ENCODE results near the gene CTPS1.

CTPS1 gene

DNA sequence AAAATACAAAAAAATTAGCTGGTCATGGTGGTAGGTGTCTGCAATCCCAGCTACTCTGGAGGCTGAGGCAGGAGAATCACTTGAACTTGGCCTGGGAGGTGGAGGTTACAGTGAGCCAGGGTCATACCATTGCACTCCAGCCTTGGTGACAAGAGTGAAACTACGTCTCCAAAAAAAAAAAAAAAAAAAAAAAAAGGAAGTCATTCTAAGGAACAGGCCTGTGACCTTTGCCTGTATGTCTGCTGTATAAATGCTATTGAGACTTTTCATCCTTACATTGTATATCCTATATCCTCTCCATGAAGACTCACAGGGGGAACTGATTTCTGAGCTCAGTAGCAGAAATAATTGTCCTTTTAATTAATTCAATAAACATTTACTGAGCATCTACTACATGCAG, 7.5 kb upstream of the CTPS1 start:
- no peak overlapping the region for H3K9ac ChIP-seq (ENCODE audit: low read length)
- H3K9me3 ChIP-seq (ENCODE audit: low read length) = no peaks in the 10 kb centered on the region
- no peak overlapping the region for H3K27ac ChIP-seq (ENCODE audit: low read depth, low read length)
- H3K36me3 ChIP-seq (ENCODE audit: insufficient read depth, low read length) = no peaks in the 10 kb centered on the region
- H3K4me3 ChIP-seq (ENCODE audit: low read depth in 1 of 2, low read length in 2 of 2) = no peak overlapping the region
- H3K27me3 ChIP-seq (ENCODE audit: control insufficient read depth in 1 of 2, insufficient read depth in 2 of 2, low read length in 2 of 2) = no peaks in the 10 kb centered on the region
- peaks cover 13% of the 10 kb centered on the region for H3K4me1 ChIP-seq (ENCODE audit: insufficient read depth, low read length)

DNA sequence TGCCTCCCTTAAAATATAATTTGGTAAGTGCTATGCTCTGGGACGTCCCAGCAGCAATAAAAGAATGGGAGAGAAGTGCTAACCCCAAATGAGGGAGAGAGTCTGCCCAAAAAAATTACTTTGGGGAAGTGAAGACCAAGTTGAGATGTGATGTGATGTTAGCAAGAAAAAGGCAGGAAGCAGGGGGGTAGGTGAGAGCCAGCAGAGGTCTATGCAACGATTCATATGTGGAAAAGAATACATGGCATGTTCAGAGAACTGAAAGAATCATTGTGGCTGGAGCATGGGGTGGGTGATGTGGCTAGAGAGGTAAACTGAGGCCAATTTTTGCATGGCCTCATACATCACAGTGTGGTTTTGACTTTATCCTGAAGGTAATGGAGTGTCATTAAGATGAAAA, 5.6 kb upstream of the CTPS1 start:
- H3K27me3 ChIP-seq (ENCODE audit: control insufficient read depth in 1 of 2, insufficient read depth in 2 of 2, low read length in 2 of 2) = no peaks in the 10 kb centered on the region
- H3K9ac ChIP-seq (ENCODE audit: low read length) = no peak overlapping the region
- no peaks in the 10 kb centered on the region for H3K36me3 ChIP-seq (ENCODE audit: insufficient read depth, low read length)
- H3K4me1 ChIP-seq (ENCODE audit: insufficient read depth, low read length) = peaks cover 1% of the 10 kb centered on the region
- H3K27ac ChIP-seq (ENCODE audit: low read depth, low read length) = no peak overlapping the region
- no peaks in the 10 kb centered on the region for H3K9me3 ChIP-seq (ENCODE audit: low read length)
- no peak overlapping the region for H3K4me3 ChIP-seq (ENCODE audit: low read depth in 1 of 2, low read length in 2 of 2)

DNA sequence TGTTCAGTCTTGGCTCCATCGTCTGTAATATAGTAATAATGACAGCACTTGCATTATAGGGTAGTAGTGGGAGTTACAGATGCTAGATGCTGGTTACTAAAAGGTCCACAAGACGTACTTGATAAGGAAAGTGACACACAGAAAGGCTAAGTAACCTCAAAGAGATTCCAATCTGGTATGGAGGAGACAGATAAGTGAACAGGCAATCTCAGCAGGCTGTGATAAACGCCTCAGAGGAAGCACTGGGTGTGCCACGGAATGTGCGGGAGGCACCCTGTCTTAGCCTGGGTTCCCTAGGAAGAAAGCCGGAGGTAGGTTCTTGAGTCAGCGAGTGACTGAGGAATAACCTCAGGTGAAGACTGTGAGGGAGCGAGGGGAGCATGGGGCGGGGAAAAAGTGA, 4.6 kb upstream of the CTPS1 start:
- Histone ChIP-seq H3K27ac (ENCODE audit: low read depth, low read length) (no peak overlapping the region), H3K4me3 (ENCODE audit: low read depth in 1 of 2, low read length in 2 of 2) (no peak overlapping the region), H3K4me1 (ENCODE audit: insufficient read depth, low read length) (peaks cover 5% of the 10 kb centered on the region), H3K27me3 (ENCODE audit: control insufficient read depth in 1 of 2, insufficient read depth in 2 of 2, low read length in 2 of 2) (no peaks in the 10 kb centered on the region), H3K9ac (ENCODE audit: low read length) (no peak overlapping the region), H3K9me3 (ENCODE audit: low read length) (no peaks in the 10 kb centered on the region), H3K36me3 (ENCODE audit: insufficient read depth, low read length) (no peaks in the 10 kb centered on the region)

DNA sequence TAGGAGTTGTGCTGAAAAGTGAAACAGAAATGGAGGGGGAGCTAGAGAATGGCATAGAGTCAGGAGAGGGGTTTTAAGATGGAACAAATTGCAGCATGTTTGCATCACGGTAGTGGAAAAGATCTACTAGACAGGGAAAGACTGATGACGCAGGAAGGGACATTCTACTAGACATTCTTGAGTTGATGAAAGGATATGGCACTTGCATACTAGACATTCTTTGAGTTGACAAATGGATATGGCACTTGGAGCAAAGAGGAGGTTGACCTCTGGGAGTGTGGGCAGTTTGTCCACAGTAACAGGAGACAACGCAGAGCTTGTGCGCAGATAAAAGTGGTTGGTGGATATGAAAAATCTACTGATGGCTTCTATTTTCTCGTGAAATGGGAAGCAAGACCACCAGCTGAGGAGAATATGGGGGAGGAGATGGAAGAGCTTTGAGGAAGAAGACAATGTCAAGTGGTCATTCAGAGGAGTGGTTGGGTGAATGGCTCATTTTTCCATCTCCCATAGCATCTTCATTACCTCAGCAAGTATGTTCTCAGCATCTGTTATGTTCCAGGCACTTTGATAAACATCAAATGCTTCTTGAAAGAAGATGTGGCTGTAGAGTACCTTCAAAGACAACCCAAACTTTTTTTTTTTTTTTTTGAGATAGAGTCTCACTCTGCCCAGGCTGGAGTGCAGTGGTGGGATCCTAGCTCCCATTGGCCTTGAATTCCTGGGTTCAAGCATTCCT, 2.4 kb upstream of the CTPS1 start:
- H3K36me3 ChIP-seq (ENCODE audit: insufficient read depth, low read length) = no peaks in the 10 kb centered on the region
- H3K9ac ChIP-seq (ENCODE audit: low read length) = no peak overlapping the region
- no peak overlapping the region for H3K27ac ChIP-seq (ENCODE audit: low read depth, low read length)
- no peak overlapping the region for H3K4me3 ChIP-seq (ENCODE audit: low read depth in 1 of 2, low read length in 2 of 2)
- H3K9me3 ChIP-seq (ENCODE audit: low read length) = no peaks in the 10 kb centered on the region
- H3K4me1 ChIP-seq (ENCODE audit: insufficient read depth, low read length) = peaks cover 23% of the 10 kb centered on the region
- no peaks in the 10 kb centered on the region for H3K27me3 ChIP-seq (ENCODE audit: control insufficient read depth in 1 of 2, insufficient read depth in 2 of 2, low read length in 2 of 2)

DNA sequence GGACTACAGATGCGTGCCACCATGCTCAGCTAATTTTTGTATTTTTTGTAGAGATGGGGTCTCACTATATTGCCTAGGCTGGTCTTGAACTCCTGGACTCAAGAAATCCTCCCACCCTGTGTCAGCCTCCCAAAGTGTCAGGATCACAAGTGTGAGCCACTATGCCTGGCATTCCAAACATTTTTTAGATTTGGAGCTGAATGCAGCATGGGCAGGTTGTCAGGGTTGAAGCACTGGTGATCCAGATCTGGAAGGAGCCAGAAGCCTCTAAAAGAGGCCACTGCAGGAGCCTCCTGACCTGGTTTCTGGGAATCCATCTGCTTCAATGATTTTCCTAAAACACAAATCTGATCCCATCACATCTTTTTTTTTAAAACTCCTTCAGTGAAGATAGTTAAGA, 1.8 kb upstream of the CTPS1 start:
- Histone ChIP-seq H3K4me3 (ENCODE audit: low read depth in 1 of 2, low read length in 2 of 2) (no peak overlapping the region), H3K4me1 (ENCODE audit: insufficient read depth, low read length) (peaks cover 29% of the 10 kb centered on the region), H3K36me3 (ENCODE audit: insufficient read depth, low read length) (no peaks in the 10 kb centered on the region), H3K27ac (ENCODE audit: low read depth, low read length) (no peak overlapping the region), H3K9me3 (ENCODE audit: low read length) (no peaks in the 10 kb centered on the region), H3K9ac (ENCODE audit: low read length) (no peak overlapping the region), H3K27me3 (ENCODE audit: control insufficient read depth in 1 of 2, insufficient read depth in 2 of 2, low read length in 2 of 2) (no peaks in the 10 kb centered on the region)

DNA sequence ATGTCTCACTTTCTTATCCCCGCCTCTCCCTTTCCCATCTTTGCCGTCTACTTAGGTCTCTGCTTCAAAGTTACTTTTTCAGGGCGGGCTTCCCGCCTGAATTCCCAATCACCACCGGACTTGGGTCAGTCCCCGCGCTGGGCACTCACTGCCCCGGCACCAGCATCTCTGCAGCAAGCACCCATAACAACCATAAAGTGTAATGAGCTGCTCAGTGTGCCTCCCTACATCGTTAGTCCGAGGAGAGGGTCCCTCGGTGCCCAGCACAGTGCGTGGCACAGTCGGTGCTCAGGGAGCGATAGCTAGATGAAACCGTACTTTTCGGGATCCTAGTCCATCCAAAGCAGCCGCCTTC, 633 bp upstream of the CTPS1 start:
- H3K27ac ChIP-seq (ENCODE audit: low read depth, low read length) = peak overlapping the region; percentile 87
- H3K9ac ChIP-seq (ENCODE audit: low read length) = peak overlapping the region; percentile 80

DNA sequence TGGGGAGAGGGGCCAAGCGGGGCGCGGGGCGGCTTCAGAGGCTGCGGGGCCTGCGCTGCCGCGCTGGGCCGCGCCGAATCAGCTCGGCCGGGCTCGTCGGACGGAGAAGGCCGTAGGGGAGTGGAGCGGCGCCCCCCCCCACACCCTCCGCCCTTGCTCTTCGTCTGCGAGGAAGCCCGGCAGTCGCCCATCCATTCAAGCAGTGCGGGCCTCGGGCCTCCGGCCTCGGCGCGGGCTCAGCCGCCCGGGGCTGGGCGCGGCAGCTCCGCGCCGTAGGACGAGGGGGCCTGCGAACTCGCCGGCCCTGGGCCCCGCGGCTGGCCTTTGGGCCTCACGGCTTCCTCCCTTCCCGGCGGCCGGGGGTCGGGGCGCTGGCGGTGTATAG, 564 bp downstream of the CTPS1 start:
- peak overlapping the region; percentile 30 for H3K9ac ChIP-seq (ENCODE audit: low read length)
- peaks cover 11% of the 10 kb centered on the region for H3K36me3 ChIP-seq (ENCODE audit: insufficient read depth, low read length)
- H3K9me3 ChIP-seq (ENCODE audit: low read length) = no peaks in the 10 kb centered on the region
- H3K4me3 ChIP-seq (ENCODE audit: low read depth in 1 of 2, low read length in 2 of 2) = peak overlapping the region; percentile 60 to 66
- H3K27me3 ChIP-seq (ENCODE audit: control insufficient read depth in 1 of 2, insufficient read depth in 2 of 2, low read length in 2 of 2) = no peaks in the 10 kb centered on the region
- peak overlapping the region; percentile 87 for H3K27ac ChIP-seq (ENCODE audit: low read depth, low read length)
- peaks cover 51% of the 10 kb centered on the region for H3K4me1 ChIP-seq (ENCODE audit: insufficient read depth, low read length)

More for the DNA sequence above, 633 bp upstream of the CTPS1 start:
- Histone ChIP-seq H3K4me3 (ENCODE audit: low read depth in 1 of 2, low read length in 2 of 2) (peak overlapping the region; percentile 72 to 91), H3K4me1 (ENCODE audit: insufficient read depth, low read length) (peaks cover 40% of the 10 kb centered on the region), H3K9me3 (ENCODE audit: low read length) (no peaks in the 10 kb centered on the region), H3K36me3 (ENCODE audit: insufficient read depth, low read length) (no peaks in the 10 kb centered on the region), H3K27me3 (ENCODE audit: control insufficient read depth in 1 of 2, insufficient read depth in 2 of 2, low read length in 2 of 2) (no peaks in the 10 kb centered on the region)

DNA sequence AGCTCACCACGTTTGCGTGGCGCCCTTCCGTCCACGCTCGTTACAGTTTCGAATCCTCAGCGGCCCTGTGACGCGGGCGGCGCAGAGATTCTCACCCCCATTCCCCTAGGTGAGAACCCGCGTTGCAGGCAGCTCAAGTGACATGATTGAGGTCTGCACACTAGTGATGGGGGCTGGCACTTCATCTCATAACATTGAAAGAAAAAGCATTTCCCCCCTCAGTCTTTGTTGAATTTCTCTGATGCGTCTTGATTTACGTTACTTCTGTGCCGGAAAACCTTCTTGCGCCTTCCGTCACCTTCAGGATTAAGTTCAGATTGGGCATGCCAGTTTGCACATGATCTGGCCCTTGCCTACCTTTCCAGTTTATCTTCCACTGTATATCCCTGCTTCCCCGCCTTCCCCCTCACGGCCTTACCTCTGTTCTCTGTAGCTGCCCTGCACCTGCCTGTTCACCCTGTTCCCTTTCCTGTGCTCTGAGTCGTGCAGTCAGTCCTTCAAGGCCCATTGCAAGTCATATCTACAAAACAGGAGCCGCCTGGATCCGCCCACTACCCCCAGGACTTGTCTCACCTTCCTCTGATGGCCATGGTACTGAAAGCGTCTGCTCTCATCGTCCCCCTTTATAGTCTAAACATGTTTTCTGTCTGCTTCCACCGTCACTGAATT, 1.1 kb downstream of the CTPS1 start:
- H3K27ac ChIP-seq (ENCODE audit: low read depth, low read length) = peak overlapping the region; percentile 87

DNA sequence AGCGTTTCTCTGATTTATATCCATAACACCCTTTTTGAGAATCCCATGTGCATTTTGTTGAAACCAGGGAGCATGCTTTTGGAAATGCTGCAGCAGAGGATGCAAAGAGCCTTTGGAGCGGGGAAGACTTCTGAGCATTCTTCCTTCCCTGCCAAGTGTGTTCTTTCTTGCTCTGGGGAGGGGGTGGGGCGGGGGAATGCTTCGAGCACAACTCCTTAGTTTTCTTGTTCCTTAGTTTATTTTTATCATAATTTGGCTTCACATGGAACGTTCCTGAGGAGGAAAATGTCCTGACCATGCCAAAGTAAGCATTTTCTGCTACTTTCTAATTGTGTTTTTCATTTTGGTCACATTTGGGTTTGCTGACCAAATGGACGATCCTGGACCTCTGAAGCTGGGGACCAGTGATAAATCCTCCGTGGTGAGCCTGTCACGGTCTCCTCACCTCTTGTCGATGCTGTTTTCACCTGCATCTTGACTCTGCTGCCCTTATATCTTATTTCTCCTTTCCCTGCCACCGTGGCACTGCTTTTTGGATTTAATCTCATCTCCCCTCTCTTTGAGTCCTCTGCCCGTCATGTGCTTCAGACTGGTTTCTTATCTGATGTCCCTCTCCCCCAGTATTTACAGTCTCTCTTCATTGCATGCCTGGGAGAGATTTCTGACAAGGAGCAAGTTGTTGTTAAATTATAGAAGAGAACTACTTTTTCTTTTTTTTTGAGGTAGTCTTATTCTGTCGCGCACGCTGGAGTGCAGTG, 2.4 kb downstream of the CTPS1 start:
- H3K9me3 ChIP-seq (ENCODE audit: low read length) = no peaks in the 10 kb centered on the region
- H3K4me3 ChIP-seq (ENCODE audit: low read depth in 1 of 2, low read length in 2 of 2) = peak overlapping the region; percentile 23 to 66
- H3K27me3 ChIP-seq (ENCODE audit: control insufficient read depth in 1 of 2, insufficient read depth in 2 of 2, low read length in 2 of 2) = no peaks in the 10 kb centered on the region
- peaks cover 67% of the 10 kb centered on the region for H3K4me1 ChIP-seq (ENCODE audit: insufficient read depth, low read length)
- H3K27ac ChIP-seq (ENCODE audit: low read depth, low read length) = peak overlapping the region; percentile 87
- peak overlapping the region; percentile 71 for H3K9ac ChIP-seq (ENCODE audit: low read length)
- peaks cover 29% of the 10 kb centered on the region for H3K36me3 ChIP-seq (ENCODE audit: insufficient read depth, low read length)

More for the DNA sequence above, 1.1 kb downstream of the CTPS1 start:
- peak overlapping the region; percentile 60 to 66 for H3K4me3 ChIP-seq (ENCODE audit: low read depth in 1 of 2, low read length in 2 of 2)
- peaks cover 56% of the 10 kb centered on the region for H3K4me1 ChIP-seq (ENCODE audit: insufficient read depth, low read length)
- H3K9ac ChIP-seq (ENCODE audit: low read length) = peak overlapping the region; percentile 30
- H3K36me3 ChIP-seq (ENCODE audit: insufficient read depth, low read length) = peaks cover 16% of the 10 kb centered on the region
- H3K27me3 ChIP-seq (ENCODE audit: control insufficient read depth in 1 of 2, insufficient read depth in 2 of 2, low read length in 2 of 2) = no peaks in the 10 kb centered on the region
- H3K9me3 ChIP-seq (ENCODE audit: low read length) = no peaks in the 10 kb centered on the region

DNA sequence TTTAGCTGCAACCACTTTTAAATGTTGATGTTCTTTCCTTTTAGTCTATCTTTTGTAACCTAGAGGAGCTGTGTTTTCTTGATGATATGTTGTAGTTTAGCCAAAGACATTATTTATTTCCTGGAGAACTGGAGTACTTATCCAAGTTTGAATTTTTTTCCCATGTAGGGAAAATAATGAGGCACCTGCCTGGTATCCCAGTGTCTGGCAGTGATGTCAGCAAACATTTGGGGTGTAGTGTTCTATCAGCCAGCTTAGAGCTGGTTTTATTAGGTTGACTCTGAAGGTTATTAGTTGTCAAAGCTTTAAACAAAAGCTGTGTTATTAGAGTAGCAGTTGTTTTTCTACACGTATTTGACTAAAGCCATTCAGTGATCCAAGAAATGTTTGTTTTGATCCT, 3.2 kb downstream of the CTPS1 start:
- H3K27me3 ChIP-seq (ENCODE audit: control insufficient read depth in 1 of 2, insufficient read depth in 2 of 2, low read length in 2 of 2) = no peaks in the 10 kb centered on the region
- no peak overlapping the region for H3K9ac ChIP-seq (ENCODE audit: low read length)
- H3K27ac ChIP-seq (ENCODE audit: low read depth, low read length) = peak overlapping the region; percentile 65
- H3K36me3 ChIP-seq (ENCODE audit: insufficient read depth, low read length) = peaks cover 37% of the 10 kb centered on the region
- peaks cover 69% of the 10 kb centered on the region for H3K4me1 ChIP-seq (ENCODE audit: insufficient read depth, low read length)
- H3K4me3 ChIP-seq (ENCODE audit: low read depth in 1 of 2, low read length in 2 of 2) = peak overlapping the region in 1 of 2 donors; percentile 8
- no peaks in the 10 kb centered on the region for H3K9me3 ChIP-seq (ENCODE audit: low read length)

DNA sequence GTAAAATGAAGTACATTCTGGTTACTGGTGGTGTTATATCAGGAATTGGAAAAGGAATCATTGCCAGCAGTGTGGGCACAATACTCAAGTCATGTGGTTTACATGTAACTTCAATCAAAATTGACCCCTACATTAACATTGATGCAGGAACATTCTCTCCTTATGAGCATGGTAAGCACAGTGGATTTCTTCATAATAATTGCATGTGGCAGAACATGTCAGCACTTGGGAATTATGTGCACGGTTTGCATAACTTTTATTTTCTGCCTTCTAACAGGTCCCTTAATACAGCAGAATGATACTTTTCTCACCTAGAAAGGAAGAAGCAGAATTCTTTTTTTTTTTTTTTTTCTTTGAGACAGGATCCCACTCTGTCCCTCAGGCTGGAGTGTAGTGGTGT, 3.8 kb downstream of the CTPS1 start:
- Histone ChIP-seq H3K9me3 (ENCODE audit: low read length) (no peaks in the 10 kb centered on the region), H3K4me1 (ENCODE audit: insufficient read depth, low read length) (peaks cover 69% of the 10 kb centered on the region), H3K27me3 (ENCODE audit: control insufficient read depth in 1 of 2, insufficient read depth in 2 of 2, low read length in 2 of 2) (no peaks in the 10 kb centered on the region), H3K27ac (ENCODE audit: low read depth, low read length) (peak overlapping the region; percentile 65), H3K9ac (ENCODE audit: low read length) (peak overlapping the region; percentile 4), H3K36me3 (ENCODE audit: insufficient read depth, low read length) (peaks cover 40% of the 10 kb centered on the region), H3K4me3 (ENCODE audit: low read depth in 1 of 2, low read length in 2 of 2) (peak overlapping the region in 1 of 2 donors; percentile 8)
